ENCODE measurements around the gene NPC1.

NPC1 gene

GRCh38 chr18:23609390-23610023 is 23.2 kb upstream of the NPC1 start:
- DNase-seq (ENCODE audit: low read depth in 2 of 2, low spot score in 1 of 2), result no peak

- DNase-seq (ENCODE audit: low read depth in 2 of 2, low spot score in 1 of 2), result no peak
Observed at GRCh38 chr18:23608211-23608610, 21.9 kb upstream of the NPC1 start.

- no peak for DNase-seq (ENCODE audit: low read depth in 2 of 2, low spot score in 1 of 2)
Observed at GRCh38 chr18:23605941-23606340, 19.6 kb upstream of the NPC1 start.

- DNase-seq (ENCODE audit: low read depth in 2 of 2, low spot score in 1 of 2), result no peak
Observed at GRCh38 chr18:23599809-23600208, 13.5 kb upstream of the NPC1 start.

GRCh38 chr18:23596183-23596582 is 9.9 kb upstream of the NPC1 start:
- no peak for DNase-seq (ENCODE audit: low read depth in 2 of 2, low spot score in 1 of 2)

- no peak for DNase-seq (ENCODE audit: low read depth in 2 of 2, low spot score in 1 of 2)
Observed at GRCh38 chr18:23595591-23595990, 9.3 kb upstream of the NPC1 start.

GRCh38 chr18:23593720-23594119 is 7.4 kb upstream of the NPC1 start:
- DNase-seq (ENCODE audit: low read depth in 2 of 2, low spot score in 1 of 2), result no peak

GRCh38 chr18:23592911-23593310 is 6.6 kb upstream of the NPC1 start:
- no peak for DNase-seq (ENCODE audit: low read depth in 2 of 2, low spot score in 1 of 2)

GRCh38 chr18:23591011-23591410 is 4.7 kb upstream of the NPC1 start:
- no peak for DNase-seq (ENCODE audit: low read depth in 2 of 2, low spot score in 1 of 2)

GRCh38 chr18:23588836-23589560 is 2.7 kb upstream of the NPC1 start:
- DNase-seq (ENCODE audit: low read depth in 2 of 2, low spot score in 1 of 2), result no peak

GRCh38 chr18:23587220-23587642 is 925 bp upstream of the NPC1 start:
- no peak for DNase-seq (ENCODE audit: low read depth in 2 of 2, low spot score in 1 of 2)

GRCh38 chr18:23585897-23586248 is 433 bp downstream of the NPC1 start:
- no peak for DNase-seq (ENCODE audit: low read depth in 2 of 2, low spot score in 1 of 2)

- DNase-seq (ENCODE audit: low read depth in 2 of 2, low spot score in 1 of 2), result no peak
Observed at GRCh38 chr18:23585007-23585871, 1.1 kb downstream of the NPC1 start.

GRCh38 chr18:23584019-23584983 is 2.0 kb downstream of the NPC1 start:
- DNase-seq (ENCODE audit: low read depth in 2 of 2, low spot score in 1 of 2), result no peak

GRCh38 chr18:23583071-23583865 is 3.0 kb downstream of the NPC1 start:
- DNase-seq (ENCODE audit: low read depth in 2 of 2, low spot score in 1 of 2), result no peak

GRCh38 chr18:23580677-23581367 is 5.5 kb downstream of the NPC1 start:
- no peak for DNase-seq (ENCODE audit: low read depth in 2 of 2, low spot score in 1 of 2)

- no peak for DNase-seq (ENCODE audit: low read depth in 2 of 2, low spot score in 1 of 2)
Observed at GRCh38 chr18:23578891-23579653, 7.2 kb downstream of the NPC1 start.

GRCh38 chr18:23578067-23578701 is 8.1 kb downstream of the NPC1 start:
- no peak for DNase-seq (ENCODE audit: low read depth in 2 of 2, low spot score in 1 of 2)
